ENCODE data around the gene SPSB2.

The SPSB2 gene

GRCh38 chr12:6832125-6832524, 41.0 kb downstream of the SPSB2 start:
- no peak for TF ChIP-seq CTCF (IDR thresholded peaks at IDR 0.05; ENCODE audit: low read depth, low read length)
- no peak for DNase-seq (ENCODE audit: extremely low read depth, low read depth)

- no peak for DNase-seq (ENCODE audit: extremely low read depth, low read depth)
- no peak for TF ChIP-seq CTCF (IDR thresholded peaks at IDR 0.05; ENCODE audit: low read depth, low read length)
Measured at GRCh38 chr12:6831450-6831995, 41.6 kb downstream of the SPSB2 start.

DNA sequence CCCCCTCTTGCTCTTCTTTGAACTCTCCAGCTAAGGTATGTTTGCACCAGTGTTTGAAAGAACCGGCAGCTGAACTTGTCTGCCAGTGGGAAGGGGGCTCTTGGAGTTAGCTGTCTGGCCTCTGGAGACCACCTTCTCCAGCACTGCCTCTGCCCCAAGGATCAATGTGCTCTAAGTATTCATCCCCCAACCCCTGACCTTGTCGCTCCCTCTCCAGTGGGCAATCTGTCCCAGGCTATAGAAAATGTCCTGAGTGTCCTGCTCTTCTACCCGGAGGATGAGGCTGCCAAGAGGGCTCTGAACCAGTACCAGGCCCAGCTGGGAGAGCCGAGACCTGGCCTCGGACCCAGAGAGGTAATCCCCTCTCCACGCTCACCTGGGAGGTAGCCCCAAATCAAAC, 42.1 kb downstream of the SPSB2 start:
- DNase-seq (ENCODE audit: extremely low read depth, low read depth): no peak
- no peak for TF ChIP-seq CTCF (IDR thresholded peaks at IDR 0.05; ENCODE audit: low read depth, low read length)

GRCh38 chr12:6830286-6830890, 42.7 kb downstream of the SPSB2 start:
- DNase-seq (ENCODE audit: extremely low read depth, low read depth): no peak
- TF ChIP-seq CTCF (IDR thresholded peaks at IDR 0.05; ENCODE audit: low read depth, low read length): no peak

GRCh38 chr12:6829536-6830220, 43.4 kb downstream of the SPSB2 start:
- no peak for DNase-seq (ENCODE audit: extremely low read depth, low read depth)
- no peak; the same call in 1 of the 2 replicates for TF ChIP-seq CTCF (IDR thresholded peaks at IDR 0.05; ENCODE audit: low read depth, low read length)

- DNase-seq (ENCODE audit: extremely low read depth, low read depth): no peak
- no peak for TF ChIP-seq CTCF (IDR thresholded peaks at IDR 0.05; ENCODE audit: low read depth, low read length)
Measured at GRCh38 chr12:6828781-6829535, 44.1 kb downstream of the SPSB2 start.
